Fibroblast of mammary gland (primary cell): ENCODE results near the gene FCSK.

Source experiments
- DNase-seq: peaks from one replicate; pipeline ENCODE4 v3.0.0-alpha.2; 2010; ENCODE audit warnings: low read depth
- H3K4me3 ChIP-seq: 2 replicates; pipeline ENCODE4 v1.5.1; 2011; ENCODE audit warnings: low read depth, mild to moderate bottlenecking, low read length, moderate library complexity; ENCODE audit not compliant: control insufficient read depth
- TF ChIP-seq, protein P1 (sequence below): conservative IDR thresholded peaks from 2 replicates; pipeline ENCODE4 v1.5.1; 2011; ENCODE audit warnings: low read depth, low read length, inconsistent platforms; ENCODE audit not compliant: control insufficient read depth, insufficient read depth

The FCSK gene

DNA sequence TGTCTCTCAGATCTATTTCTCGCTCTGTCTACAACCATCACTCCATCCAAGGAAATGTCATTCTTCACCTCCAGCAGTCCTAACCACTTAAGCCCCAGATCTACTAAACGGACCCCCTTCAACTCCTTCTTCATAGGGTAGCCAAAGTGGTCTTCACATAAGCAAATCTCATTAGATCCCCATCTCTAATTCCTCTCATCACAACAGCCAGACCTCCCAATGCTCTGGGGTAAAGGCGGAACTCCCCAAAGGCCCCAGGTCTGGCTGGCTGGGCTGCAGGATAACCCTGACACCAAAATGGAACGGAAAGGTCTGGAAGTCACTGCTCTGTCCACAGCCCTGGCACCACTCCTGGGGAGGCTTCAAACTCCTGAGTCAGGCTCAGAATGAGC, 26.6 kb upstream of the FCSK start:
- DNase-seq = no peak
- TF ChIP-seq, protein P1, sequence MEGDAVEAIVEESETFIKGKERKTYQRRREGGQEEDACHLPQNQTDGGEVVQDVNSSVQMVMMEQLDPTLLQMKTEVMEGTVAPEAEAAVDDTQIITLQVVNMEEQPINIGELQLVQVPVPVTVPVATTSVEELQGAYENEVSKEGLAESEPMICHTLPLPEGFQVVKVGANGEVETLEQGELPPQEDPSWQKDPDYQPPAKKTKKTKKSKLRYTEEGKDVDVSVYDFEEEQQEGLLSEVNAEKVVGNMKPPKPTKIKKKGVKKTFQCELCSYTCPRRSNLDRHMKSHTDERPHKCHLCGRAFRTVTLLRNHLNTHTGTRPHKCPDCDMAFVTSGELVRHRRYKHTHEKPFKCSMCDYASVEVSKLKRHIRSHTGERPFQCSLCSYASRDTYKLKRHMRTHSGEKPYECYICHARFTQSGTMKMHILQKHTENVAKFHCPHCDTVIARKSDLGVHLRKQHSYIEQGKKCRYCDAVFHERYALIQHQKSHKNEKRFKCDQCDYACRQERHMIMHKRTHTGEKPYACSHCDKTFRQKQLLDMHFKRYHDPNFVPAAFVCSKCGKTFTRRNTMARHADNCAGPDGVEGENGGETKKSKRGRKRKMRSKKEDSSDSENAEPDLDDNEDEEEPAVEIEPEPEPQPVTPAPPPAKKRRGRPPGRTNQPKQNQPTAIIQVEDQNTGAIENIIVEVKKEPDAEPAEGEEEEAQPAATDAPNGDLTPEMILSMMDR = no peak
- H3K4me3 ChIP-seq = no peak overlapping the region

DNA sequence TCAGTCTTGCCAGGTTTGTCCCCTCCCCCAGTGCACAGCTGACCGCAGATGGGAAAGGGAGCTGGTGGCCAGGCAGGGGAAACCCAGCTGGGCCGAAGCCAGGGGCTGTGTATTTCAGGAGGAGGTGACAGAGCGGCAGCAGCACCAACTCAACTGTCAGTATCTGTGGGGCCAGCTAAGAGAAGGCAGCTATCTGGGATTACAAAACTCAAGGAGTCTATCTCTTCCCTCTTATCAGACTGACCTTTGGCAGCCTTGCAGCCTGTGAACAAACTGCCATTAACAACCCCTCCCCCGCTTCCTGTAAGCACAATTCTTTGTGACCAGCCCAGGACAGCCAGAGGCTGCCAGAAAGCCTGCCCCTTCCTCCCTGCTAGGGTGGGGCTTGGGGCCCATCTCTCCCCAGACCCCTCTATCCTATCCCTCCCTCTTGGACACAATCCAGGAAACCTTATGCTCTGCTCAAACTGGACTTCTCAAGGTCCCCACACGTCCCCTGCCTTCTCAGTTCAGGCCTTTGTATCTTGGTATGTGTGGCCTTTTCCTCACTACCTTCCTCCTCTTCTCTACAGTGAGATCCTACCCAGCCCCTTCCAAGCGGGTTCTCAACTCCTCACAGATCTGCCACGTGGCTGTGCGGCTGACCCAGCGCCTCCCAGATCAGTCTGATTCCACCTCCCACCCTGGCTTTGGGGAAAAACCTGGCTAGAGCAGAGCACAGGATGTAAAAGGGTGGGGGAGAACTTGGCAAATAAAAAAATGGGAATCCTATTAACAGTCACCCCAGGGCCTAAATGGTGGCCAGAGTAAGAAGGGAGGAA, 26.0 kb upstream of the FCSK start:
- TF ChIP-seq, protein P1 = no peak
- DNase-seq = peak; percentile 93
- no peak overlapping the region for H3K4me3 ChIP-seq

DNA sequence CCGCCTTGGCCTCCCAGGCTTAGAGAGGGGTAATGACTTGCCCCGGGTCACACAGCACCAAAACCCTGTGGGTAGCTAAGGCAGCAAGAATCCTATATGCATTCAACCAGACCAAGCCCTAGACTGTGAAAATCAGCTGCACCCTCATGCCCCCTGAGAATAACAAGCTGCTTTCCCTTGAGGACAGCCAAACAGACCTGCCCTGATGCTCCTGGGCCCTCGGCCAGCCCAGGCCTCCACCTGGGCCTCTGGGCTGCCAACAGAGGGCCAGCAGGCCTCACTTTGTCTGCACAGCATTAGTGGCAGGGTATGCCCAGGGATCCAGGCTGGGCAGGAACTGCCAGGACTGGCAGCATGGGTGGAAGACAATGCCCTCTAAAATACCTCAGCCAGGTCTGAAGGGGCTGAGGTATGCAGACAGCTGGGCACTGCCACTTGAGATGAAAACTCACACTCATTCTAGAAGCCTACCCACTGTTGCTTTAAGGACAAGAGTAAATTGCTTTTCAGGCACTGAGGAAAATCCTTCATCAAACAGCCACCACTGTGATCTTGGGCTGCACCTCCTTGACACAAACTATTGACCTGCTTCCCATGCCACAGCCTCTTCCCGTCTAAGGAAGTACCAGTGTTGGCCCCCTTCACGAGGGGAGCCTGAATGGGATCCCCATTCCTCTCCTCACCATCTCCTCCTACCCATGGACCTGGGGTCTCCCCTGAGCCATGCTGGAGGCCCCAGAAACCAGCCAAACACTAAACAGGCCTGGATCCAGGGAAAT, 24.3 kb upstream of the FCSK start:
- TF ChIP-seq, protein P1 = no peak
- H3K4me3 ChIP-seq = no peak overlapping the region

DNA sequence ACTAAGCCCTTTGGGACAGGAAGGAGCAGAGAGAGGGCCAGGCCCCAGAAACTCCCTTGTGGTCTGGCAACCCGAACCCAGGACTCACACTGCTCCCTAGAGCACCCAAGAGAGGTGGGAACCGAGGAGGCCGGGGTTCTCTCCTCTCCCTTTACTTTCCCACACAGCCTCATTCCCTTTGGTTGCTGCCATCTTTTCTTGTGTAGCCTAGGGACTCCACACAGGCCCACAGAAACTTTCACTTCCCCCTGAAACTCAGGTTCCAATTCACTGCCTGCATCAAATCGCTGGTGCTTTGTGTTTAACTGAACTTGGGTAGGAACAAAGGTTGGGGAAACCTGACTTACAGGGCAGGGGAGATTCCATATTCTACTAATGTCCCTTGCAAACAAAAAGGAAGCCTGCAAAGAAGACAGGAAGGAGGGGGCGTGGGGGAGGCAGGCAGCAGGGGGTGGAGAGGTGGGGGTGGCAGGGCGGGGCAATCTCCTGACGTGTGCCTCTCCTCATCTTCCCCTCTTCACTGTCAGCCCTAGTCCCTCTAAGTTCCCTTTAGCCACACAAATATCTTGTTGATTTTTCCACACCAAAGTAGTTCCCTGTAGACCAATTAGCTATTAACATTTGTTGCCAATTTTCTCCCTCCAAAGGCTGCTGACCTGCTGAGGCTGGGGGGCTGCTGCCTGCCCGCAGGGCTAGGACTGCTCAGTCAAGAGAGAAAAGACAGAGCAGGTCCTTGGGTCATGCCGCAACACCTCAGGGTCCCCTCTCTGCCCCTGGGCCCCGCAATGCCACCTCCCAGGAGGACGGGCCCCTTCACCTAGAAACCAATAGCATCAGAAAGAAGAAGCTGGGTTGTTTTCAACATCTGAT, 23.5 kb upstream of the FCSK start:
- DNase-seq = peak; percentile 39
- H3K4me3 ChIP-seq = no peak overlapping the region
- TF ChIP-seq, protein P1 = no peak

More for the DNA sequence above, 24.3 kb upstream of the FCSK start:
- DNase-seq = no peak

DNA sequence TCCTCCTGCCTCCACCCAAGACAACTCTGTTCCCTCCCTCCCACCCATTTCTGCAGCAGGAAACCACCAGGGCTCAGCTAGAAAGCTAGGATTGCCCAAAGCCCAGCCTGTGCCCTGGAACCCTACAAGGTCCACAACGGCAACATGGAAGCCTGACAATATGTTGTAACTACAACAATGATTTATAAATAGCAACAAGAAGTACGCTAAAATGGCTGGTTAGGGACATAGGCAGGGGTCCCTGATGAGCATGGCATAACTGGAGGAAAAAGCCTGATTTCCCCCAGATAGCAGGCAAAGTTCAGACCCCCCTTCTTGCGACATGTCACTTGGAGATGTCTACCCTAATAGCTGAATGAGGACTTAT, 22.1 kb upstream of the FCSK start:
- TF ChIP-seq, protein P1 = no peak

DNA sequence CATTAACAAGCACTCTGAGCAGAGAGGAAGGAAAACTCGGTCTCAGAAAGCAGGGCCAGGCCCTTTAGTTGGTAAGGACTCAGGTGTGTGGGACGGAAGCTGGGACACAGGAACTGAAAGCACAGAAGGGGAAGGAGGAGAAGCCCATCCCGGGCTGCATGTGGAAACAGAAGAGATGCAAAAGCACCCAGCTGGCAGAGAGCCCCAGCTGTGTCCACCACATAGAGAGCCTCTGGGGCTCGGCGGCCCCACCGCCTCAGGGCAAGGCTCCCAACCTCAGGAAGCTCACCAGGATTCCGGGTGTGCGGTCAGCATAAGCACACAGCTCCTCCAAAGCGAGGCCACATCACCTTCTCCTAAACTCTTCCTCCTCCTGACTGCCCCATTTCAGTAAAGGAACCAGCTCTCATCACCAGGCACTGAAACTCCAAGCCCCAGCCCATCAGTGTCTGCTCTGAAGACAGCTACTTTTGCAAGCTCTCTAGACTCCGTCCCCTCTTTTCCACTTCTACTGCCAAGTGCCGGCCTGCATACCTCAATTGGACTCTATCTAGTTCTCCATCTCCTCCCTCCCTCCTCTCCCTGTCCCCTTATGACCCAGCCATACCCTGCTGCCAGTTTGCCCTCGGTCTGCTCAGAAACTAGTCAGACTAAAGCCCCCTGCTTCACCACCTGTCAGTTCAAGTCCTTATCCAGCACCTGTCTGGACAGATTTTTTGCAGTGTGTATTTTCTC, 21.5 kb upstream of the FCSK start:
- H3K4me3 ChIP-seq = no peak overlapping the region
- no peak for DNase-seq
- TF ChIP-seq, protein P1 = no peak

More for the DNA sequence above, 22.1 kb upstream of the FCSK start:
- H3K4me3 ChIP-seq = no peak overlapping the region
- no peak for DNase-seq
